Right ventricle myocardium inferior (tissue), 1 donor: ENCODE results near the gene ATP6V0B. TPM values are rescaled to one million over a fixed set of nuclear protein-coding genes. Genes with fewer than 3 reads are reported as not detected.

Experiments used
- ATAC-seq: fragments of 200-7000 bp; cut with Tn5 transposase; one replicate; pipeline ENCODE4 v1.9.1; 2020; ENCODE audit warnings: mild to moderate bottlenecking, moderate library complexity
- DNase-seq: peaks from one replicate; pipeline ENCODE4 v3.0.0; 2021; ENCODE audit errors: missing footprints
- intact Hi-C: fragments of 100-400 bp; cut with DNase I; formaldehyde crosslinking; loops from one replicate; pipeline ENCODE4 v1.11.0; 2022
- total RNA-seq: library from RNA; stranded (reverse); fragmentation: NEBNext Ultra II Directional; extraction: Animal tissue kit (Norgen Biotek cat#: 25700); gene quantifications from one replicate; pipeline ENCODE4 v1.2.1, GENCODE V29; 2021
- donor health status: DM: no; HTN: yes; CAD: no; lungs with severe emphysema.

ATP6V0B gene
- total RNA-seq, 1 donor from 2014 or later = 84.5 TPM

- no peak for ATAC-seq
- peak; percentile 11 for DNase-seq
- intact Hi-C loops = no loop called here
Measured at GRCh38 chr1:44014365-44015104, 39.8 kb downstream of the ATP6V0B start.

- peak; percentile 47 for ATAC-seq
- intact Hi-C loops = no loop called here
- DNase-seq = peak; percentile 55
Measured at GRCh38 chr1:44015206-44015605, 40.4 kb downstream of the ATP6V0B start.

GRCh38 chr1:44016041-44016889 lies 41.5 kb downstream of the ATP6V0B start:
- DNase-seq = peak; percentile 34
- intact Hi-C loops = no loop called here

GRCh38 chr1:44016890-44017400 lies 42.2 kb downstream of the ATP6V0B start:
- peak; percentile 53 for DNase-seq
- intact Hi-C loops = no loop called here
- ATAC-seq = no peak

More at GRCh38 chr1:44016041-44016889, 41.5 kb downstream of the ATP6V0B start:
- no peak for ATAC-seq

DNA sequence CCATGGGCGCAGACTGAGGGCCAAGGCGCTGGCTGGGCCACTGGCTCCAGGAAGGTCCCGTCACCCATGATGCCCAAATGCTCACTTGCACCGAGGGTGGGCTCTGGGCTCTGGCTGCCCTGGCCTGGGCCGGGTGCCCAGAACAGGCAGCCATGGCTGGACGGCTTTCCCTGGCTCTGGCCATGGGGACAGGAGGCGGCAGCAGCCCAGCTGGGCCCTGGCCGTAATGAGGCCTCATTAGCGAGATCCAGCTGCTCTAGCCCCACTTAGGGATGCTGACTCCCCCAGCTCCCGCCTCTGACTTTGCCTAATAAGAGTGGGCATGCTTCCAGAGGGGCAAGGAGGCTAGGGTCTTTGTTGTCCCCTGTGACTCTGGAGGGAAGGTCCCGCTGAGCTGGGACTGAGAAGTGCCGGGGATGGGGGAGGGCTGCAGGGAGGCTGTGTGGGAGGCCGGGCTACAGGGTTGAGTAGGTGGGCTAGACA lies 44.7 kb downstream of the ATP6V0B start:
- ATAC-seq (no peak), DNase-seq (peak; percentile 56)
- intact Hi-C loops = no loop called here

GRCh38 chr1:44020464-44020863 lies 45.7 kb downstream of the ATP6V0B start:
- DNase-seq (peak; percentile 20), ATAC-seq (no peak)
- intact Hi-C loops = no loop called here

- ATAC-seq = no peak
- intact Hi-C loops = no loop called here
- DNase-seq = peak; percentile 9
Measured at GRCh38 chr1:44021156-44021555, 46.4 kb downstream of the ATP6V0B start.

GRCh38 chr1:44021581-44022321 lies 47.0 kb downstream of the ATP6V0B start:
- intact Hi-C loops = no loop called here
- DNase-seq (peak; percentile 43), ATAC-seq (peak; percentile 42)

- intact Hi-C loops = no loop called here
- DNase-seq (peak; percentile 55), ATAC-seq (no peak)
Measured at GRCh38 chr1:44024031-44024902, 49.5 kb downstream of the ATP6V0B start.

GRCh38 chr1:44024903-44025525 lies 50.3 kb downstream of the ATP6V0B start:
- intact Hi-C loops = no loop called here
- ATAC-seq (no peak), DNase-seq (no peak)

DNA sequence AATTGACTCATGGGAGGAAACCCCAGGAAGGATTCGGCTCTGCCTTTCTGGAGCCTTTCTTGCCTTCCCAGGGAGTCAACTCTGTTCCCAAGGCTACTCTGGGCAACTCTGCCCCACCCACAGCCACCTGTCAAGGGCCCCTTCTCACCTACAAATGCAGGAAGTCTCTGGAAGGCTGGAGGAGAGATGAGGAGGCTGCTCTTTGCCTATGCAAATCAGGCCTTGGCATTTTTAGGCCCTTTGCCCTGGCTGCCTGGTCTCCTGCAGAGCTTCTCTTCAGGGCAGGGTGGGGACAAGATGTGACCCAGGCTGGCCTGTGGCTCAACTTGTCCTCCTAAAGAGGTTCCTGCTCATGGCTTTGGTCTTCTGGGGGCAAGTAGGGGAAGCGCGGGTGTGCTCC lies 51.1 kb downstream of the ATP6V0B start:
- DNase-seq (peak; percentile 33), ATAC-seq (no peak)
- intact Hi-C loops = no loop called here

GRCh38 chr1:44027320-44027719 lies 52.6 kb downstream of the ATP6V0B start:
- no peak for DNase-seq
- intact Hi-C loops = no loop called here
- ATAC-seq = no peak

Other genes starting within 250 kb of the ATP6V0B start
- 0.49 TPM for gene ARTN, start 41.2 kb upstream of the ATP6V0B start, total RNA-seq
- 56.9 TPM for gene IPO13, start 28.0 kb upstream of the ATP6V0B start, total RNA-seq
- 14.8 TPM for gene DPH2, start 5.0 kb upstream of the ATP6V0B start, total RNA-seq
- 39.1 TPM for gene B4GALT2, start 4.2 kb downstream of the ATP6V0B start, total RNA-seq
- gene CCDC24, start 16.6 kb downstream of the ATP6V0B start, total RNA-seq = 0.89 TPM
- gene SLC6A9, start 56.5 kb downstream of the ATP6V0B start, total RNA-seq = 1.5 TPM
- gene KLF17, start 143.9 kb downstream of the ATP6V0B start, total RNA-seq = not detected
- gene KLF18, start 166.7 kb downstream of the ATP6V0B start, total RNA-seq = not detected
- gene DMAP1, start 238.5 kb downstream of the ATP6V0B start, total RNA-seq = 27.5 TPM